Measurements from ENCODE around the gene STXBP1. TPM values are rescaled to one million over a fixed set of nuclear protein-coding genes. Genes with fewer than 3 reads are reported as not detected.
A peak's percentile ranks its signal among the peaks of the same experiment; 100 is the strongest.

The STXBP1 gene
- total and polyA plus RNA-seq, 2 of the 13 experiments (the other 11 are each of a cell fraction or from before 2014, with no cell fraction given): 2.9 TPM

DNA sequence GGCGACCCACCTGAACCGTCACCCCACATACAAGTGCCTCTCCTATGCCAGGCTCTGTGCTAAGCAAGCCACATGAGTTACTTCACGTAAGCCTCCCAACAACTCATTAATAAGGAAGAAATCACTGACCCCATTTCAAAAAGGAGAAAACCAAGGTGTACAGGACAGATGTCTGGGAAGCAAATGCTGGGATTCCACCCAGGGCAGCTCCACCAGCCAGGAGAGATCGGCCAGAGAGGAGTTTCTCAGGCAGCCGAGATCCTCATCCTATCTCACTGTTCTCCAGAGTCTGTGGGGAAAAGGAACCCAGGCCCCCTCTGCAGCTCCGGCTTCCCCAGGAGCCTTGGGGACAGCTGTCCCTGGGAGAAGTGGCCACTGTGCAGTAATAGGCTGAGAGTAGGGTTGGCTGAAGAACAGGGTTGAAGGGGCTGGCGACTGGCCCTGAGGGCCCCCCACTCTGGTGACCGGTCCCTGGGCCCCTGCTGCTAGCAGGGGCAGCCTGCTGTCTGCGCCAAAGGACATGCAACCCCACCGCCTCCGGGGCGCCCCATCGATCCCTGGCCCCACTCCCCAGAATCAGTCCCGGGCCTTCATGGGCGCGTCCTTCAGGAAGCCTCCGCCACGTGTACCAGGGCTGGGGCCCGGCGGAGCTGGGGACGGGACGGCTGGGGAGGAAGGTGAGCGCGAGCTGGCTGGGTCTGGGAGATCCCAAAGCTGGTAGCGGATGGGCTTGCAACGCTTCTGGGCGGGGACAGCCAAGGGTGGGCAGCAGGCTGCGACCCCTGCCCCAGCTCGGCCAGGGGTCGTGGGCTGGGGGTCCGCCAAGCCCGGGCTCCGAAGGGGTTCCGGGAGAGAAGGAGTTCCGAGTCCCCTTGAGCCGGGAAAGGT lies 44.1 kb upstream of the STXBP1 start (continued):
- TF ChIP-seq, protein P1, sequence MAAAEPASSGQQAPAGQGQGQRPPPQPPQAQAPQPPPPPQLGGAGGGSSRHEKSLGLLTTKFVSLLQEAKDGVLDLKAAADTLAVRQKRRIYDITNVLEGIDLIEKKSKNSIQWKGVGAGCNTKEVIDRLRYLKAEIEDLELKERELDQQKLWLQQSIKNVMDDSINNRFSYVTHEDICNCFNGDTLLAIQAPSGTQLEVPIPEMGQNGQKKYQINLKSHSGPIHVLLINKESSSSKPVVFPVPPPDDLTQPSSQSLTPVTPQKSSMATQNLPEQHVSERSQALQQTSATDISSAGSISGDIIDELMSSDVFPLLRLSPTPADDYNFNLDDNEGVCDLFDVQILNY (CRISPR knock-in tag; conservative IDR thresholded peaks at IDR 0.05): peak; percentile 36; the same call in 1 of the 2 replicates
- no peak for TF ChIP-seq HES4 (CRISPR knock-in tag; IDR thresholded peaks at IDR 0.05; ENCODE audit: borderline replicate concordance)
- TF ChIP-seq MAFG (CRISPR knock-in tag; IDR thresholded peaks at IDR 0.05): no peak
- TF ChIP-seq, protein P2, sequence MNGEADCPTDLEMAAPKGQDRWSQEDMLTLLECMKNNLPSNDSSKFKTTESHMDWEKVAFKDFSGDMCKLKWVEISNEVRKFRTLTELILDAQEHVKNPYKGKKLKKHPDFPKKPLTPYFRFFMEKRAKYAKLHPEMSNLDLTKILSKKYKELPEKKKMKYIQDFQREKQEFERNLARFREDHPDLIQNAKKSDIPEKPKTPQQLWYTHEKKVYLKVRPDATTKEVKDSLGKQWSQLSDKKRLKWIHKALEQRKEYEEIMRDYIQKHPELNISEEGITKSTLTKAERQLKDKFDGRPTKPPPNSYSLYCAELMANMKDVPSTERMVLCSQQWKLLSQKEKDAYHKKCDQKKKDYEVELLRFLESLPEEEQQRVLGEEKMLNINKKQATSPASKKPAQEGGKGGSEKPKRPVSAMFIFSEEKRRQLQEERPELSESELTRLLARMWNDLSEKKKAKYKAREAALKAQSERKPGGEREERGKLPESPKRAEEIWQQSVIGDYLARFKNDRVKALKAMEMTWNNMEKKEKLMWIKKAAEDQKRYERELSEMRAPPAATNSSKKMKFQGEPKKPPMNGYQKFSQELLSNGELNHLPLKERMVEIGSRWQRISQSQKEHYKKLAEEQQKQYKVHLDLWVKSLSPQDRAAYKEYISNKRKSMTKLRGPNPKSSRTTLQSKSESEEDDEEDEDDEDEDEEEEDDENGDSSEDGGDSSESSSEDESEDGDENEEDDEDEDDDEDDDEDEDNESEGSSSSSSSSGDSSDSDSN (CRISPR knock-in tag; IDR thresholded peaks at IDR 0.05): peak; percentile 58
- TF ChIP-seq, protein P3, sequence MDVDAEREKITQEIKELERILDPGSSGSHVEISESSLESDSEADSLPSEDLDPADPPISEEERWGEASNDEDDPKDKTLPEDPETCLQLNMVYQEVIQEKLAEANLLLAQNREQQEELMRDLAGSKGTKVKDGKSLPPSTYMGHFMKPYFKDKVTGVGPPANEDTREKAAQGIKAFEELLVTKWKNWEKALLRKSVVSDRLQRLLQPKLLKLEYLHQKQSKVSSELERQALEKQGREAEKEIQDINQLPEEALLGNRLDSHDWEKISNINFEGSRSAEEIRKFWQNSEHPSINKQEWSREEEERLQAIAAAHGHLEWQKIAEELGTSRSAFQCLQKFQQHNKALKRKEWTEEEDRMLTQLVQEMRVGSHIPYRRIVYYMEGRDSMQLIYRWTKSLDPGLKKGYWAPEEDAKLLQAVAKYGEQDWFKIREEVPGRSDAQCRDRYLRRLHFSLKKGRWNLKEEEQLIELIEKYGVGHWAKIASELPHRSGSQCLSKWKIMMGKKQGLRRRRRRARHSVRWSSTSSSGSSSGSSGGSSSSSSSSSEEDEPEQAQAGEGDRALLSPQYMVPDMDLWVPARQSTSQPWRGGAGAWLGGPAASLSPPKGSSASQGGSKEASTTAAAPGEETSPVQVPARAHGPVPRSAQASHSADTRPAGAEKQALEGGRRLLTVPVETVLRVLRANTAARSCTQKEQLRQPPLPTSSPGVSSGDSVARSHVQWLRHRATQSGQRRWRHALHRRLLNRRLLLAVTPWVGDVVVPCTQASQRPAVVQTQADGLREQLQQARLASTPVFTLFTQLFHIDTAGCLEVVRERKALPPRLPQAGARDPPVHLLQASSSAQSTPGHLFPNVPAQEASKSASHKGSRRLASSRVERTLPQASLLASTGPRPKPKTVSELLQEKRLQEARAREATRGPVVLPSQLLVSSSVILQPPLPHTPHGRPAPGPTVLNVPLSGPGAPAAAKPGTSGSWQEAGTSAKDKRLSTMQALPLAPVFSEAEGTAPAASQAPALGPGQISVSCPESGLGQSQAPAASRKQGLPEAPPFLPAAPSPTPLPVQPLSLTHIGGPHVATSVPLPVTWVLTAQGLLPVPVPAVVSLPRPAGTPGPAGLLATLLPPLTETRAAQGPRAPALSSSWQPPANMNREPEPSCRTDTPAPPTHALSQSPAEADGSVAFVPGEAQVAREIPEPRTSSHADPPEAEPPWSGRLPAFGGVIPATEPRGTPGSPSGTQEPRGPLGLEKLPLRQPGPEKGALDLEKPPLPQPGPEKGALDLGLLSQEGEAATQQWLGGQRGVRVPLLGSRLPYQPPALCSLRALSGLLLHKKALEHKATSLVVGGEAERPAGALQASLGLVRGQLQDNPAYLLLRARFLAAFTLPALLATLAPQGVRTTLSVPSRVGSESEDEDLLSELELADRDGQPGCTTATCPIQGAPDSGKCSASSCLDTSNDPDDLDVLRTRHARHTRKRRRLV (CRISPR knock-in tag; IDR thresholded peaks at IDR 0.05): no peak
- no peak for TF ChIP-seq ZNF264 (CRISPR knock-in tag; IDR thresholded peaks at IDR 0.05)
- TF ChIP-seq ZNF547 (CRISPR knock-in tag; IDR thresholded peaks at IDR 0.05): no peak
- TF ChIP-seq PHF21A (CRISPR knock-in tag; IDR thresholded peaks at IDR 0.05): no peak
- no peak for TF ChIP-seq FOXP1 (IDR thresholded peaks at IDR 0.05)
- TF ChIP-seq FOXP1 (CRISPR knock-in tag; IDR thresholded peaks at IDR 0.05): no peak
- no peak for TF ChIP-seq HMG20B (CRISPR knock-in tag; conservative IDR thresholded peaks at IDR 0.05)
- no peak for TF ChIP-seq JARID2 (CRISPR knock-in tag; IDR thresholded peaks at IDR 0.05; ENCODE audit: insufficient replicate concordance)
- TF ChIP-seq, protein P4, sequence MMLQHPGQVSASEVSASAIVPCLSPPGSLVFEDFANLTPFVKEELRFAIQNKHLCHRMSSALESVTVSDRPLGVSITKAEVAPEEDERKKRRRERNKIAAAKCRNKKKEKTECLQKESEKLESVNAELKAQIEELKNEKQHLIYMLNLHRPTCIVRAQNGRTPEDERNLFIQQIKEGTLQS (CRISPR knock-in tag; IDR thresholded peaks at IDR 0.05): peak; percentile 23; the same call in 1 of the 2 replicates
- no peak for TF ChIP-seq KAT8 (CRISPR knock-in tag; IDR thresholded peaks at IDR 0.05)

Measured in HepG2 (cell line).